HG02884 (cell line): ENCODE measurements around the gene CHST14.

Experiments
- ATAC-seq: cut with Tn5 transposase; IDR thresholded peaks from one replicate; pipeline ENCODE4 v1.9.1; 2021; ENCODE audit warnings: mild to moderate bottlenecking, moderate library complexity; ENCODE audit not compliant: unreplicated experiment

Gene CHST14

GRCh38 chr15:40470423-40471104 is at the start of gene CHST14:
TSS of gene CHST14 (plus strand) at chr15:40470984. CDS start at chr15:40471214, 230 bp downstream.
- ATAC-seq = peak; percentile 49

- ATAC-seq = peak; percentile 57
Measured at GRCh38 chr15:40421246-40422157, 49.3 kb upstream of the CHST14 start.

- no peak for ATAC-seq
Measured at GRCh38 chr15:40424483-40425115, 46.2 kb upstream of the CHST14 start.

GRCh38 chr15:40425681-40426080 is 45.1 kb upstream of the CHST14 start:
- no peak for ATAC-seq

GRCh38 chr15:40427188-40427587 is 43.6 kb upstream of the CHST14 start:
- no peak for ATAC-seq

- ATAC-seq = no peak
Measured at GRCh38 chr15:40428185-40428584, 42.6 kb upstream of the CHST14 start.

- ATAC-seq = no peak
Measured at GRCh38 chr15:40429068-40429710, 41.6 kb upstream of the CHST14 start.

- no peak for ATAC-seq
Measured at GRCh38 chr15:40430271-40430805, 40.4 kb upstream of the CHST14 start.

GRCh38 chr15:40435023-40435709 is 35.6 kb upstream of the CHST14 start:
- no peak for ATAC-seq

- ATAC-seq = no peak
Measured at GRCh38 chr15:40435710-40436089, 35.1 kb upstream of the CHST14 start.

GRCh38 chr15:40436116-40436891 is 34.5 kb upstream of the CHST14 start:
- no peak for ATAC-seq

- no peak for ATAC-seq
Measured at GRCh38 chr15:40436892-40437751, 33.7 kb upstream of the CHST14 start.

- ATAC-seq = no peak
Measured at GRCh38 chr15:40437752-40438687, 32.8 kb upstream of the CHST14 start.

- no peak for ATAC-seq
Measured at GRCh38 chr15:40438712-40439111, 32.1 kb upstream of the CHST14 start.

GRCh38 chr15:40439461-40439959 is 31.3 kb upstream of the CHST14 start:
- ATAC-seq = no peak

- no peak for ATAC-seq
Measured at GRCh38 chr15:40439960-40440742, 30.6 kb upstream of the CHST14 start.
